Mucosa of descending colon (tissue), 3 donors: ENCODE results near the gene TCHP. TPM values are rescaled to one million over a fixed set of nuclear protein-coding genes. Genes with fewer than 3 reads are reported as not detected.
"Not testable (repeated sequence)": the region's sequence is repeated elsewhere in the genome, so short reads cannot be mapped to it uniquely, and the experiment has no call there.

Experiments
- ATAC-seq: fragments of 200-7000 bp; cut with Tn5 transposase; one replicate; pipeline ENCODE4 v1.9.1; 2020; ENCODE audit warnings: mild to moderate bottlenecking, moderate library complexity
- DNase-seq, 3 donors: peaks; one replicate each; pipeline ENCODE4 v3.0.0-alpha.2; 2020
- H3K36me3 ChIP-seq: fragments of 200-600 bp; one replicate; pipeline ENCODE4 v1.8.0; 2021; ENCODE audit warnings: low read depth, mild to moderate bottlenecking
- H3K4me1 ChIP-seq: fragments of 200-600 bp; one replicate; pipeline ENCODE4 v1.8.0; 2021; ENCODE audit warnings: low read depth, mild to moderate bottlenecking
- H3K4me3 ChIP-seq: fragments of 200-600 bp; one replicate; pipeline ENCODE4 v1.8.0; 2021; ENCODE audit warnings: mild to moderate bottlenecking
- H3K9me3 ChIP-seq: fragments of 200-600 bp; one replicate; pipeline ENCODE4 v1.8.0; 2021; ENCODE audit warnings: mild to moderate bottlenecking
- intact Hi-C, 2 donors: fragments of 100-400 bp; cut with DNase I in 1 of 2; cut with micrococcal nuclease in 1 of 2; formaldehyde crosslinking; loops; one replicate each; pipeline versions ENCODE4 v1.11.0 to v1.11.1; 2022; cut with DNase I, micrococcal nuclease
- long read RNA-seq, 2 donors: library from polyadenylated mRNA; unstranded; transcript quantifications; one replicate each; pipeline ENCODE4 v2.0.0, GENCODE V29; 2019 to 2021
- total RNA-seq, 3 donors: library from RNA; stranded (reverse); fragmentation: NEBNext Ultra II Directional in 2 of 3; extraction: Animal tissue kit (Norgen Biotek cat#: 25700) in 2 of 3; gene quantifications; one replicate each; pipeline versions ENCODE4 v1.2.1 to v1.2.4, GENCODE V29; 2021 to 2023
- TF ChIP-seq, protein P1 (sequence below): fragments of 200-600 bp; IDR thresholded peaks from one replicate; pipeline ENCODE4 v1.8.0; 2022; ENCODE audit warnings: antibody characterized with exemption, mild to moderate bottlenecking
- donor health status: DM: no; HTN: no; CAD: no; lungs with moderate emphysema.
- donor health status: DM: no; HTN: no; CAD: no.
- donor health status: DM: no; HTN: yes; CAD: no.

The TCHP gene, protein sequence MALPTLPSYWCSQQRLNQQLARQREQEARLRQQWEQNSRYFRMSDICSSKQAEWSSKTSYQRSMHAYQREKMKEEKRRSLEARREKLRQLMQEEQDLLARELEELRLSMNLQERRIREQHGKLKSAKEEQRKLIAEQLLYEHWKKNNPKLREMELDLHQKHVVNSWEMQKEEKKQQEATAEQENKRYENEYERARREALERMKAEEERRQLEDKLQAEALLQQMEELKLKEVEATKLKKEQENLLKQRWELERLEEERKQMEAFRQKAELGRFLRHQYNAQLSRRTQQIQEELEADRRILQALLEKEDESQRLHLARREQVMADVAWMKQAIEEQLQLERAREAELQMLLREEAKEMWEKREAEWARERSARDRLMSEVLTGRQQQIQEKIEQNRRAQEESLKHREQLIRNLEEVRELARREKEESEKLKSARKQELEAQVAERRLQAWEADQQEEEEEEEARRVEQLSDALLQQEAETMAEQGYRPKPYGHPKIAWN
- total RNA-seq: 10 to 100 TPM; 24.7 to 27.8 (median 24.9) TPM
- long read RNA-seq, donor 1, transcript TCHP-202 (13 exons, 3,090 nt): major isoform, 20 of 30 reads
- long read RNA-seq, donor 1, partial matches to known transcripts: 3 of 30 reads
- long read RNA-seq, donor 1, other reads (novel, unspliced or antisense): 6 of 30 reads
- long read RNA-seq, donor 2, partial matches to known transcripts: 8 of 15 reads
- long read RNA-seq, donor 2, other reads (novel, unspliced or antisense): 6 of 15 reads

DNA sequence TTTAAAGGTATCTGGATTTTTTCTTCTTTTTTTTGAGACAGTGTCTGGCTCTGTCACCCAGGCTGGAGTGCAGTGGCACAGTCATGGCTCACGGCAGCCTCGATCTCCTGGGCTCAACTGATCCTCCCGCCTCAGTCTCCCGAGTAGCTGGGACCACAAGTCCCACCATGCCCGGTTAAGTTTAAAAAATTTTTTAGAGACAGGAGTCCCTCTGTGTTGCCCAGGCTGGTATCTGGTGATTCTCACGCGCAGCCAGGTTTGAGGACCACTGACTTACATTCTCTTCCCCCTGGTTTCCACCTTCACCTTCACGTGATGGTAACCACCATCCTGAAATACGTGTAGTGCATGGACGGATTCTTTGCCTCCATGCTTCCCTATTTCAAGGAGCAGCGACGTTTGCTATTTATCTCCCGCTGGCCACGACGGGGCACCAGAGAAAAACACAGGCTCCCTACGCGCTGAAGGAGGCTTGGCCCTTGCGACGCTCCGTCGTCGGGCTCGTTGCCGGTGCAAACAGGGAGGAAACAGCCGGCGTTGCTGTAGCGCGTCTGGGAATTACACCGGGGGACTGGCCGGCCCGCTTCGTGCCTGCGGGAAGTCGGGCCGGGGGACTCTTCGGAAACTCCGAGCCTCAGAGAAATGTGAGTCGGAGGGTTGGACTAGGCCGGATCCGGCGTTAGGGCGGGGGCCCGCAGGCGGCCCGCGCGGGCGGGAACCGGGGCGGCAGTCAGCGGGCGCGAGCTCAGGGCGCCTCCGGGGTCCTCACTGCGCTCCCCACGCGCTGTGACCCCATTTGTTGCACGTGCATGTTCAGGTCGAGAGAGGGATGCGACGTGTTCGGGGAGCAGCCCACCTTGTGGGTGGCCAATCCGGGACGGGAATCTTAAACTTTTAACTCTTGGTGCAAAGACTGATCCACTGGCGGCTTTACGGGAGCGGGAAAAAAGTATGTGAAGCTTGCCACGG lies at the start of gene TCHP:
Gene TCHP, plus strand, starts transcription at position 492 of the 969 bp plus-strand sequence. CDS start 2,753 bp downstream, outside the sequence.
- TF ChIP-seq, protein P1, sequence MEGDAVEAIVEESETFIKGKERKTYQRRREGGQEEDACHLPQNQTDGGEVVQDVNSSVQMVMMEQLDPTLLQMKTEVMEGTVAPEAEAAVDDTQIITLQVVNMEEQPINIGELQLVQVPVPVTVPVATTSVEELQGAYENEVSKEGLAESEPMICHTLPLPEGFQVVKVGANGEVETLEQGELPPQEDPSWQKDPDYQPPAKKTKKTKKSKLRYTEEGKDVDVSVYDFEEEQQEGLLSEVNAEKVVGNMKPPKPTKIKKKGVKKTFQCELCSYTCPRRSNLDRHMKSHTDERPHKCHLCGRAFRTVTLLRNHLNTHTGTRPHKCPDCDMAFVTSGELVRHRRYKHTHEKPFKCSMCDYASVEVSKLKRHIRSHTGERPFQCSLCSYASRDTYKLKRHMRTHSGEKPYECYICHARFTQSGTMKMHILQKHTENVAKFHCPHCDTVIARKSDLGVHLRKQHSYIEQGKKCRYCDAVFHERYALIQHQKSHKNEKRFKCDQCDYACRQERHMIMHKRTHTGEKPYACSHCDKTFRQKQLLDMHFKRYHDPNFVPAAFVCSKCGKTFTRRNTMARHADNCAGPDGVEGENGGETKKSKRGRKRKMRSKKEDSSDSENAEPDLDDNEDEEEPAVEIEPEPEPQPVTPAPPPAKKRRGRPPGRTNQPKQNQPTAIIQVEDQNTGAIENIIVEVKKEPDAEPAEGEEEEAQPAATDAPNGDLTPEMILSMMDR: no peak
- peak; percentile 98 for ATAC-seq
- intact Hi-C loops: no loop called here
- Histone ChIP-seq H3K36me3 (peaks cover 10% of the 10 kb centered on the region), H3K9me3 (no peaks in the 10 kb centered on the region), H3K4me3 (peak within 1 kb of the TSS; percentile 68), H3K4me1 (peaks cover 3% of the 10 kb centered on the region)
- peak; percentile 88 to 92 (median 89) for DNase-seq

DNA sequence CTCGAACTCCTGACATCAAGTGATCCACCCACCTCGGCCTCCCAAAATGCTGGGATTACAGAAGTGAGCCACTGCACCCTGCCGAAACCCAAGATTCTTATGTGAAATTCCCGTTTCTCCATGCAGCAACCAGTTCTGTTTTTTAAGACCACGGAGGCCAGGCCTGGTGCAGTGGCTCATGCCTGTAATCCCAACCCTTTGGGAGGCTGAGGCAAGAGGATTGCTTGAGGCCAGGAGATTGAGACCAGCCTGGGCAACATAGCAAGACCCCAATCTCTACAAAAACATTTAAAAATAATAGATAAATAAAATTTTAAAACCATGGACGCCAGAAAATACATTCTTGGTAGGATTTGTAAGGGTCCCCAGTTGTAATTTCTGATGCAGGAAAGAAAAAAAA lies 49.6 kb upstream of the TCHP start:
- H3K4me3 ChIP-seq, ATAC-seq, H3K36me3 ChIP-seq, DNase-seq, H3K9me3 ChIP-seq, intact Hi-C loops, H3K4me1 ChIP-seq: not testable (repeated sequence)

DNA sequence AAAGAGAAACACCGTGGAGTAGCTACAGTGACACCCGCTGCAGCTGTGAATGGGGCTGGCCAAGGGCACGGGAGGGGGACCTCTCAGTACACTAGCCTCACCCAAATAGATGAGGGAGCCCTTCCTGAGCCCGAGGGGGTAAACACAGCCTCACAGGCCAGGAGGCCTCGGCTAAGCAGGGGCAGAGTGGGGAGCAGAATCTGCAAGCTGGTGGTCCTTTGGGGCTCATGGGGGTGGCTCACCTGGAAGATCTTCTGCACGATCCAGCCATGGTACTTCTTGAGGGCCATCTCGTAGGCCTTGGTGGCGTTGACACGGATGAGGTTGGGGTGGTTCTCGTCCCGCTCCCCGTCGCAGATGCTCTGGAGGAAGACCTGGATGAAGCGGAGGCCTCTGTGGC lies 44.7 kb upstream of the TCHP start:
- TF ChIP-seq, protein P1: no peak
- Histone ChIP-seq H3K4me1 (no peaks in the 10 kb centered on the region), H3K4me3 (no peak overlapping the region), H3K9me3 (no peaks in the 10 kb centered on the region), H3K36me3 (no peaks in the 10 kb centered on the region)
- ATAC-seq: no peak
- intact Hi-C loops: no loop called here
- no peak for DNase-seq

DNA sequence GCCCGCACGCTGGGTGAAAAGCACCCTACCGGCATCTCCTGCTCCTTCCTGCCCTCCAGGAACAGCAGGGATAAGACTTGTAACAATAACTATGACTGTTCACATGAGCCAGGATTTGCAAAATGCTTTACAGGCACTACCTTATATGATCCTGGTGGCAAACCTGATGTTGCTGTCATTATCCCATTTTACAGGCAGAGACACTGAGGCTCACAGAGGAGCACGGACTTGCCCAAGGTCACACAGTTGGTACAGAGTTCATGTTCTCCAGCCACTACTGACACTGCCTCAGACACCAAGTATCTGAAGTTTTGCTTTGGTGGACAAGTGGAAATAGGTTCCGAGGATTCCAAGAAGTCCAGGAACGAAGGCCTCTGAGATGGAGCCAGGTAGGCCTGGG lies 42.4 kb upstream of the TCHP start:
- TF ChIP-seq, protein P1: no peak
- H3K4me3 ChIP-seq: no peak overlapping the region
- ATAC-seq: no peak
- intact Hi-C loops: no loop called here
- H3K9me3 ChIP-seq: no peaks in the 10 kb centered on the region
- DNase-seq: no peak
- H3K4me1 ChIP-seq: peaks cover 6% of the 10 kb centered on the region
- H3K36me3 ChIP-seq: no peaks in the 10 kb centered on the region

DNA sequence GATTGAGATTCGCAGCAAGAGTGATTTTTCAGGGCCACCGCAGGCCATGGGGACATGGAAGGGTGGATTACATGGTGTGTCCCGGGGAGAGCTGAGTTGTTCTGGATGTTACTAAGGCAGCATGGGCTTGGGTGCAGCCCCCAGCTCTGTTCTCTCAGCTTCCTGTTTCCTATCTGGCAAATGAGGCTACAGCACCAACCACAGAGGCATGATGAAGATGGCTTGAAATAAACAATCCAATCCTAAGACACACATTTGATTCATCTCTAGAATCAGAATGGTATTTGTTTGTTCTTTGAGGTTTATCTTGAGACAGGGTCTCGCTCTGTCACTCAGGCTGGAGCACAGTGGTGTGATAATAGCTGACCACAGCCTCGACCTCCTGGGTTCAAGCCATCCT lies 41.3 kb upstream of the TCHP start:
- no peak overlapping the region for H3K4me3 ChIP-seq
- DNase-seq: no peak
- no peak for ATAC-seq
- peaks cover 11% of the 10 kb centered on the region for H3K4me1 ChIP-seq
- intact Hi-C loops: no loop called here
- no peaks in the 10 kb centered on the region for H3K9me3 ChIP-seq
- TF ChIP-seq, protein P1: no peak
- H3K36me3 ChIP-seq: no peaks in the 10 kb centered on the region
